PFSK-1 (cell line): ENCODE results near the gene TMEM37.

Source experiments
- FOXP2 ChIP-seq: optimal IDR thresholded peaks from 2 replicates; pipeline ENCODE3; 2011; ENCODE audit warnings: borderline replicate concordance, control low read depth, inconsistent platforms; ENCODE audit not compliant: insufficient read depth; ENCODE audit errors: extremely low read length, extremely low read depth
- POLR2AphosphoS5 ChIP-seq: IDR thresholded peaks from 2 replicates; pipeline ENCODE4 v1.6.1; 2012; ENCODE audit warnings: low read depth, mild to moderate bottlenecking, control low read depth, low read length, moderate library complexity
- REST ChIP-seq, 2 experiments: IDR thresholded peaks; 2 replicates each; pipeline versions ENCODE4 v1.6.1 to v1.8.0; 2011 to 2012; ENCODE audit warnings: low read depth in 2 of 2, low read length in 2 of 2, control low read depth in 1 of 2, inconsistent platforms in 1 of 2, mild to moderate bottlenecking in 1 of 2, moderate library complexity in 1 of 2; ENCODE audit not compliant: insufficient read depth in 1 of 2
- TAF1 ChIP-seq: IDR thresholded peaks from 2 replicates; pipeline ENCODE4 v1.6.1; 2012; ENCODE audit warnings: low read length, control low read depth, borderline replicate concordance; ENCODE audit not compliant: insufficient read depth

DNA sequence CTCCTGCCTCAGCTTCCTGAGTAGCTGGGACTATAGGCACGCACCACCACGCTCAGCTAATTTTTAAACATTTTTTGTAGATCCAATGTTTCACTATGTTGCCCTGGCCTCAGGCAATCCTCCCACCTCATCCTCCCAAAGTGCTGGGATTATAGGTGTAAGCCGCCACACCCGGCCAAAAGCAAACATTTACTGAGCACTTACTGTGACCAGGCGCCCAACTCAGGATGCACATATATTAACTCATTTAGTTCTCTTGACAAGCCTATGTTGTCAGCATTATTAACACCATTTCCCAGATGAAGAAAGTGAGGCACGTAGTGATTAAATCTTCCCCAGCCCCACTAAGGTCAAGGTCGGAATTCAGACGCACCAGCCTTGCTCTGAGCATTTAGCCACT lies 41.1 kb downstream of the TMEM37 start:
- TF ChIP-seq REST (IDR thresholded peaks at IDR 0.05; ENCODE audit: insufficient read depth in 1 of 2, low read depth in 2 of 2, low read length in 2 of 2) (no peak), TAF1 (no peak), POLR2AphosphoS5 (no peak), FOXP2 (no peak)
